HG02885 (cell line): ENCODE measurements around the gene ACOT6.
"Not testable (repeated sequence)": the region's sequence is repeated elsewhere in the genome, so short reads cannot be mapped to it uniquely, and the experiment has no call there.

ENCODE experiments used
- ATAC-seq: cut with Tn5 transposase; IDR thresholded peaks from one replicate; pipeline ENCODE4 v1.9.1; 2021; ENCODE audit warnings: mild to moderate bottlenecking; ENCODE audit not compliant: unreplicated experiment, poor library complexity

Gene ACOT6

DNA sequence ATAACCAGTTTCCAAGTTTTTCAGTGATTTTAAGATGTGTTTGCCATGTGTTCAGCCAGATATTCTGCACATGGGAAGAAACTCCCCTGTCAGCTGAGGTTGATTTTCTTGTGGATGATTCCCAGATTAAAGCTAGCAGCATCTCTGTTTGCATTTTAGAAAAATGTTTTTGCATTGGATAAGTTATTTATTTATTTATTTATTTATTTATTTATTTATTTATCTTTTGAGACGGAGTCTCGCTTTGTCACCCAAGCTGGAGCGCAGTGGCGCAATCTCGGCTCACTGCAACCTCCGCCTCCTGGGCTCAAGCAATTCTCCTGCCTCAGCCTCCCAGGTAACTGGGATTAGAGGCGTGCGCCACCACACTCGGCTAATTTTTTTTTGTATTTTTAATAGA is 17.8 kb upstream of the ACOT6 start:
- no peak for ATAC-seq

GRCh38 chr14:73599499-73599898 is 12.8 kb upstream of the ACOT6 start:
- ATAC-seq = no peak

- no peak for ATAC-seq
These were observed 9.3 kb upstream of the ACOT6 start for GRCh38 chr14:73602994-73603393.

- ATAC-seq = no peak
These were observed 6.0 kb upstream of the ACOT6 start for GRCh38 chr14:73606271-73606670.

GRCh38 chr14:73607241-73607640 is 5.1 kb upstream of the ACOT6 start:
- ATAC-seq = no peak

DNA sequence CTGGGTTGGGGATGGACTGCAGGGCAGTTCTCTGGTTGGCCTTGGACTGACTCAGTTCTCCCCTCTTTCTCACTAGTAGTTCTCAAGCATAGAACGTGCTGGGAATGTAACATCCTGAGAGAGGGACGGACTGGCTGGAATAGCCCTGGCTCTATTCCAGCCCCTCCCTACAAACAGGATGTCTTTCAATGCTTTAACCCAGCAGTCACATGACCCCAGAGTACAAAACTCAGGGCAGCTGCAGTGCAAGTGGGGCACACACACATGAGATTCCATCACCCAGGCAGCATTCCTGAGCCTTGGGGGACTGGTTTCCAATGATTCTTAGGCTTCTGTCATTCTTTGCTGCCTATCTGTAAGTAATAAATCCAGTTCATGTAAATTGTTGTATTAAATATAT is 1.6 kb upstream of the ACOT6 start:
- ATAC-seq = no peak

DNA sequence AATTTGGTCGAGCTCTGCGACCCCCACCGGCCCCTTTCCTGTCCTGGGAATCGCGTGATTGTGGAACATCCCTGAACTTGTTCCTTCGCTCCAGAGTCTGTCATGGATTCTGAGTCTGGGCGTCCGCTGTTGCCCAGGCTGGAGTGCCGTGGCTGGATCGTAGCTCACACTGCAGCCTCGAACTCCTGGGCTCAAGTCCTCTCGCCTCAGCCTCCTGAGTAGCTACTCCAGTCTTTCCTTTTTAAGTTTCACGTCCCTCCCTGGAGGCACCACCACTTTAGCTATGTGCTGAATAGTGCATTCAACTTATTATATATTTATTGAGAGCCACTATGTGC is 698 bp downstream of the ACOT6 start:
- ATAC-seq = no peak

DNA sequence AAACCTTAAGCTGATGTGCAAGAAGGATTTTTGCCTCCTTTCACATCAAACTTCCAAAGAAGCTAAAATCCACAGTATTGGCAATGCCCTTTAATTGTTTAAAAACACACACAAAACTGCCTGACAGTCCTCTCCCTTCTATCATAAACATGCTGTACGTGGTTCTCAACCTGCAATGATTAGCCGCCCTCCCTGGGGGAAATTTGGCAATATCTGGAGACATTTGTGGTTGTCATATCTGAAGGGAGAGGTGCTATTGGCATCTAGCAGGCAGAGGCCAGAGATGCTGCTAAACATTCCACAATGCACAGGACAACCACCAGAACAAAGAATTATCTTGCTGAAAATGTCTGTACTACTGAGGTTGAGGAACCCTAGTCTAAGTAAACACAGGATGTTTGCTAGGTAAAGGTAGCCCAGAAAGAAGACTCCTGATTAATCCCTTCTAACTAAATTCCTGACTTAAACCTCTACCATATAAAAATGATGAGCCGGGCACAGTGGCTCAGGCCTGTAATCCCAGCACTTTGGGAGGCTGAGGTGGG is 1.2 kb downstream of the ACOT6 start:
- no peak for ATAC-seq

DNA sequence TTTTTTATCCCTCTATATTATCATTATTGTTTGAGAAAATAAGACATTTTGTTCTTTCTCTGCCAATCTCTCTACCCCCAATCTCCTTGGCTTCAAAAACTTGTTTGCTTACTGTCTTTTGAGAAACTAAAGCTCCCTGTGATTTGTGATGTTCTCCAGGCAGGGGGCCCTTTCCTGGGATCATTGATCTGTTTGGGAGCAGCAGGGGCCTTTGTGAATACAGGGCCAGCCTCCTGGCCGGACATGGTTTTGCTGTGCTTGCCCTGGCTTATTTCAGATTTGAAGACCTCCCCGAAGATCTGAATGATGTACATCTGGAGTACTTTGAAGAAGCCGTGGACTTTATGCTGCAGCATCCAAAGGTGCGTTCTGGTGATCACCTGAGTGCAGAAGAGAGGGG is 4.5 kb downstream of the ACOT6 start:
- ATAC-seq = no peak

DNA sequence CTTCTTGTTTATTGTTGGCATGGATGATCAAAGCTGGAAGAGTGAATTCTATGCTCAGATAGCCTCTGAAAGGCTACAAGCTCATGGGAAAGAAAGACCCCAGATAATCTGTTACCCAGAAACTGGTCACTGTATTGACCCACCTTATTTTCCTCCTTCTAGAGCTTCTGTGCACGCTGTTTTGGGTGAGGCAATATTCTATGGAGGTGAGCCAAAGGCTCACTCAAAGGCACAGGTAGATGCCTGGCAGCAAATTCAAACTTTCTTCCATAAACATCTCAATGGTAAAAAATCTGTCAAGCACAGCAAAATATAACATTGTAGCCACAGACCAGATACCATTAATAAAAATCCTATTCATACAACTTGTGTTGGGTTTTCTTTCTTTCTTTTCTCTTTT is 7.2 kb downstream of the ACOT6 start:
- ATAC-seq = no peak

DNA sequence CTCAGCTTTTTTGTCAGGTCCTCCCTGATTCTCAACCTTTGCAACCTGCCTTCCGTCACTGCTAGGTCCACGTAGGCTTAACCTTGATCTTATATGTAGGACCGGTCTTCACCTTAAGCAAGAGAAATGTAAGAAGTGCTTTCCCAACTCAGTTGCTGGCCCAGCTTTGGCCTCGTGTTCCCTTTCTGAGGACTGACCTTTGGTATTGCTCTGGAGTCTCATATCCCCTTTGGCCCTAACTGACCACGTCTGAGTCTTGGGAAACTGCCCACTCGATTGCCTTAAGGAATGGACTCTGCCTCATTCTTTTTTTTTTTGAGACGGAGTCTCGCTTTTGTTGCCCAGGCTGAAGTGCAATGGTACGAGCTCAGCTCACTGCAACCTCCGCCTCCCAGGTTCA is 8.0 kb downstream of the ACOT6 start:
- ATAC-seq = no peak

DNA sequence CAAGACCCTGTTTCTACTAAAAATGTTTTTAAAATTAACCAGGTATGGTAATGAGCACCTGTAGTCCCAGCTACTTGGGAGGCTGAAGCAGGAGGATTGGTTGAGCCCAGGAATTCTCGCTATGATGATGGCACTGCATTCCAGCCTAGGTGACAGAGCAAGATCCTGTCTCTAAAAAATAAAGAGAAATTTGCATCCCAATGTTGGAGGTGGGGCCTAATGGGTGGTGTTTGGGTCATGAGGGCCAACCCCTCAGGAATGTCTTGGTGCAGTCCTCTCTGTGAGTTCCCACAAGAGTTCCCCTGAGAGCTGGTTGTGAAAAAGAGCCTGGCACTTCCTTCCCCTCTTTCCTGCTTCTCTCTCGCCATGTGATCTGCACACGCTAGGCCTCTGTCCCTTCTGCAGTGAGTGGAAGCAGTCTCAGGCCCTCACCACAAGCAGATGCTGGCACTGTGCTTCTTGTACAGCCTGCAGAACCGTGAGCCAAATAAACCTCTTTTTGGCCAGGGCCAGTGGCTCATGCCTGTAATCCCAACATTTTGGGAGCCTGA is 11.3 kb downstream of the ACOT6 start:
- no peak for ATAC-seq

GRCh38 chr14:73625706-73626105 is 13.4 kb downstream of the ACOT6 start:
- no peak for ATAC-seq

- ATAC-seq = no peak
These were observed 14.8 kb downstream of the ACOT6 start for GRCh38 chr14:73627151-73627558.

GRCh38 chr14:73630009-73630780 is 17.9 kb downstream of the ACOT6 start:
- ATAC-seq = no peak

GRCh38 chr14:73633116-73634010 is 21.0 kb downstream of the ACOT6 start:
- no peak for ATAC-seq

DNA sequence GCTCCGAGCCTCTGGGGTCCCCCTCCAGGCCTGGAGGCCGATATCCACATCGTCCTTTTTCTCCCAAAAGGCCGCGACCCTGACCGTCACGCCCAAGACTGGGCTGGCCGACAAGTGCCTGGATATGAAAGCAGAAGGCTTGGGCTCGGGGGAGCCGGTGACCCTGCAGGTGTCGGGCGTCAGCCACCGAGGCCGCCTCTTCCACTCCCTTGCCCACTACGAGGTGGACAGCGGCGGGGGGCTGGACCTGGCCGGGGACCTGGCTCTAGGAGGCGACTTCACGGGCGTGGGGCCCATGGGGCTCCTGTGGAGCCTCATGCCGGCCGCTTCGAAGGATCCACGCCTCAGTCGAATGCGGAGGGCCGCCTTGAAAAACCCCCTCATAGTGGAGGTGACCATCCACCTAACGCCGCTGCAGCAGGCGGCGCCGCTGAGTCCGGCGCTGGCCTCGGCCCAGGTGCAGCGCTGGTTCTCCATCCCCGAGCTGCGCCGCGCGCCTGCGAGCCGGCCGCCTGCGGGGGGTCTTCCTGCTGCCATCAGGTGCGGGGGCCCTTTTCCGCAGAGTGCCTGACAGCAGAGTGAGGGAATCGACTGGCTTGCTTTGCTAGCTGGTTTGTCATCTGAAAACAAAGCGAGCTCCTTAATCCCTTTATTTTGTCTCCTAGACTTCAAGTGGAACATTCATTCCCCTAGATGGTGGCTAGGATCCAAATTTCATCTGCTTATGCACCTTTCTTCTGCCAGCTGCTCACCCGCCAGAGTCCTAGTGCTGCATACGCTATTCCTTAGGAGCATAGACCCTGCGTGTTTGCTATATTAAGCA is 21.9 kb downstream of the ACOT6 start:
- ATAC-seq = no peak

DNA sequence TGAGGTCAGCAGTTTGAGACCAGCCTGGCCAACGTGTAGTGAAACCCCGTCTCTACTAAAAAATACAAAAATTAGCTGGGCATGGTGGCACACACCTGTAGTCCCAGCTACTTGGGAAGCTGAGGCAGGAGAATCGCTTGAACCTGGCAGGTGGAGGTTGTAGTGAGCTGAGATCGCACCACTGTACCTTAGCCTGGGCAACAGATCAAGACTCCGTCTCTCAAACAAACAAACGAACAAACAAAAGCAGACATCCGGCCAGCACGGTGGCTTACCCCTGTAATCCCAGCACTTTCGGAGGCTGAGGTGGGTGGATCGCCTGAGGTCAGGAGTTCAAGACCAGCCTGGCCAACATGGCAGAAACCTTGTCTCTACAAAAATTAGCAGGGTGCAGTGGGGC is 24.0 kb downstream of the ACOT6 start:
- not testable (repeated sequence) for ATAC-seq

GRCh38 chr14:73637830-73638229 is 25.5 kb downstream of the ACOT6 start:
- ATAC-seq = no peak

GRCh38 chr14:73640796-73641365 is 28.6 kb downstream of the ACOT6 start:
- ATAC-seq = no peak
